ENCODE data around the gene ZNF488. TPM values are rescaled to one million over a fixed set of nuclear protein-coding genes. Genes with fewer than 3 reads are reported as not detected.

The ZNF488 gene
- total RNA-seq, 1 experiment from 2014 or later, result 2.2 TPM

DNA sequence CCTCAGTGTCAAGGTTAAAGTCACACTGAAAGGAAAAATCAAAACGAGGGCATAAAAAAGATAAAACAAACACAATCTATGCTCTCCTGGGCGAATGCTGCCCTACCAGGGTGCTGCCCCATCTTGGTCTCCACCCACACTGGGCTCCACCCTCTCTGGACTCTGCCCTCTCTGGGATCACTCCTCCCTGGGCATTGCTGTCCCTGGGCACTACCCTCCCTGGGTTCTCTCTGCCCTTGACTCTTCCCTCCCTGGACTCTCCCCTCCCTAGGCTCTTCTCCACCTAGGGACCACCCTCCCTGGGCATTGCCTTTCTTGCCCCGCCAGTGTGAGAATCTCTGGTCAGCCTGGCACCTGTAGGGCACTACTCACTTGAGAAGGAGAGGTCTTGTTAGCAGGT, 53.3 kb downstream of the ZNF488 start:
- Mint-ChIP-seq H3K9me3 (ENCODE audit: low read depth, unreplicated experiment) (no peaks in the 10 kb centered on the region), H3K36me3 (ENCODE audit: insufficient read depth, unreplicated experiment) (no peaks in the 10 kb centered on the region), H3K4me3 (ENCODE audit: low read depth, unreplicated experiment) (no peak overlapping the region), H3K27me3 (ENCODE audit: unreplicated experiment) (peaks cover 31% of the 10 kb centered on the region), H3K27ac (ENCODE audit: unreplicated experiment) (no peak overlapping the region), H3K4me1 (ENCODE audit: low read depth, unreplicated experiment) (no peaks in the 10 kb centered on the region)
- TF ChIP-seq, protein P1, sequence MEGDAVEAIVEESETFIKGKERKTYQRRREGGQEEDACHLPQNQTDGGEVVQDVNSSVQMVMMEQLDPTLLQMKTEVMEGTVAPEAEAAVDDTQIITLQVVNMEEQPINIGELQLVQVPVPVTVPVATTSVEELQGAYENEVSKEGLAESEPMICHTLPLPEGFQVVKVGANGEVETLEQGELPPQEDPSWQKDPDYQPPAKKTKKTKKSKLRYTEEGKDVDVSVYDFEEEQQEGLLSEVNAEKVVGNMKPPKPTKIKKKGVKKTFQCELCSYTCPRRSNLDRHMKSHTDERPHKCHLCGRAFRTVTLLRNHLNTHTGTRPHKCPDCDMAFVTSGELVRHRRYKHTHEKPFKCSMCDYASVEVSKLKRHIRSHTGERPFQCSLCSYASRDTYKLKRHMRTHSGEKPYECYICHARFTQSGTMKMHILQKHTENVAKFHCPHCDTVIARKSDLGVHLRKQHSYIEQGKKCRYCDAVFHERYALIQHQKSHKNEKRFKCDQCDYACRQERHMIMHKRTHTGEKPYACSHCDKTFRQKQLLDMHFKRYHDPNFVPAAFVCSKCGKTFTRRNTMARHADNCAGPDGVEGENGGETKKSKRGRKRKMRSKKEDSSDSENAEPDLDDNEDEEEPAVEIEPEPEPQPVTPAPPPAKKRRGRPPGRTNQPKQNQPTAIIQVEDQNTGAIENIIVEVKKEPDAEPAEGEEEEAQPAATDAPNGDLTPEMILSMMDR (IDR thresholded peaks at IDR 0.05; ENCODE audit: unreplicated experiment), result no peak
- DNase-seq, result peak; percentile 38
- BruUV-seq (replicated peaks), result no TSS peak
- intact Hi-C loops (cut with micrococcal nuclease; ENCODE audit: unreplicated experiment), result no loop called here
- CTCF ChIA-PET, result no interaction called here

DNA sequence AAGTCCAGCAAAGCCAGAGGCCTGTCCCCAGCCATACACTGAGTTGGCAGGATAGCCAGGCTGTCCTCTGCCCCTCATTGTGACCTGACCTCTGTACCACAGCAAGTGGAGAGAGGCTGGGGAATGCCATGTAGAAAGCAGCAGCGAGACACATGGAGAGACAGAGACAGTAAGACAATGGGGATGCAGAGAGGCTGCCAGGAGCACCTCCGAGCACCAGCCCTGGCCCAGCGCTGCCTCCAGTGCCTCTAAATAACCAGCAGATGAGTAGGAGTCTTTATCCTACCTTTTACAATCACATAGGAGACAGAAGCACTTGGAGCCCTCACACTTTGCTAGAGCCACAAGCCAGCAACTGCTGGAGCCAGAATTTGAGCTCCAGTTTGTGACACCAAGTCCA, 53.7 kb downstream of the ZNF488 start:
- BruUV-seq (replicated peaks), result no TSS peak
- Mint-ChIP-seq H3K4me3 (ENCODE audit: low read depth, unreplicated experiment) (no peak overlapping the region), H3K36me3 (ENCODE audit: insufficient read depth, unreplicated experiment) (no peaks in the 10 kb centered on the region), H3K4me1 (ENCODE audit: low read depth, unreplicated experiment) (no peaks in the 10 kb centered on the region), H3K27ac (ENCODE audit: unreplicated experiment) (no peak overlapping the region), H3K27me3 (ENCODE audit: unreplicated experiment) (peaks cover 27% of the 10 kb centered on the region), H3K9me3 (ENCODE audit: low read depth, unreplicated experiment) (no peaks in the 10 kb centered on the region)
- TF ChIP-seq, protein P1 (IDR thresholded peaks at IDR 0.05; ENCODE audit: unreplicated experiment), result no peak
- intact Hi-C loops (cut with micrococcal nuclease; ENCODE audit: unreplicated experiment), result no loop called here
- CTCF ChIA-PET, result no interaction called here
- DNase-seq, result no peak

DNA sequence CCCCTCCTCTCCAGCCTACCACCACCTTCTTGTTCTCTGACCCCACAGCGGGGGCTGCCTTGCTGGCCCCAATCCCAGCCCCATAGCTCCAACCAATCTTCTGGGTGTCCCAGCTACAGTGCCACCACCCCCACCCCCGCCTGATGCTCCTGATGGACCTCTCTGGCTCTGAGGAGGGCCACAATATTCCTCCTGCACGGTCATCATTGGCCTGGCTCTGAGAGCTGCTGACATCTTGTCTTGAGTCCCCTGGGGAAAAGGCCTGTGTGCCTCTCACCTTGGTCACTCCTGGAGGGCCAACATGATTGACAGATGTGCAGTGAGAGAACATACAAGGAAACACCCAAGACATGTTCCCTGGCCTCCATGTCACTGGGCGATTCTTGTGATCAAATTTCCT, 54.2 kb downstream of the ZNF488 start:
- Mint-ChIP-seq H3K4me1 (ENCODE audit: low read depth, unreplicated experiment) (no peaks in the 10 kb centered on the region), H3K9me3 (ENCODE audit: low read depth, unreplicated experiment) (no peaks in the 10 kb centered on the region), H3K27me3 (ENCODE audit: unreplicated experiment) (peaks cover 22% of the 10 kb centered on the region), H3K4me3 (ENCODE audit: low read depth, unreplicated experiment) (no peak overlapping the region), H3K36me3 (ENCODE audit: insufficient read depth, unreplicated experiment) (no peaks in the 10 kb centered on the region), H3K27ac (ENCODE audit: unreplicated experiment) (no peak overlapping the region)
- intact Hi-C loops (cut with micrococcal nuclease; ENCODE audit: unreplicated experiment), result no loop called here
- TF ChIP-seq, protein P1 (IDR thresholded peaks at IDR 0.05; ENCODE audit: unreplicated experiment), result no peak
- no peak for DNase-seq
- CTCF ChIA-PET, result no interaction called here
- no TSS peak for BruUV-seq (replicated peaks)

DNA sequence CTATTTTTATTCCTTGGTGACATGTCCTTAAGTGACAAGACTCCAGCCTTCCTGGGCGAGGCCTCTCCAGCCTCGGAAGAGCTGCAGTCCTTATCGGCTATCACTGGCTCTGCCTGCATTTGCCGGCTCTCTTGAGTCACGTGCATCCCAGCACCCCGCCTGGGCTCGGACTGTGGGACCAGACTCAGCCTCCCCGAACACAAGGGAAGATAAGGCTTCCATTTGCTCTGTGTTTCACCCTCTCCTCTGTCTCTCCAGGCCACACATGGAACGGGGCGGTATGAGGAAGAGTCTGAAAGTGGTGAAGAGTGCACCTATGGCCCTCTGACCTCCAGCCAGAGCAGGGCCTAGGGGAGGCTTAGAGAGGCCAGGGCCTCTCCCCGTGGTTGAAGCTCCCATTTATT, 57.2 kb downstream of the ZNF488 start:
- no peak for DNase-seq
- TF ChIP-seq, protein P1 (IDR thresholded peaks at IDR 0.05; ENCODE audit: unreplicated experiment), result no peak
- Mint-ChIP-seq H3K36me3 (ENCODE audit: insufficient read depth, unreplicated experiment) (no peaks in the 10 kb centered on the region), H3K4me3 (ENCODE audit: low read depth, unreplicated experiment) (no peak overlapping the region), H3K4me1 (ENCODE audit: low read depth, unreplicated experiment) (no peaks in the 10 kb centered on the region), H3K9me3 (ENCODE audit: low read depth, unreplicated experiment) (no peaks in the 10 kb centered on the region), H3K27ac (ENCODE audit: unreplicated experiment) (no peak overlapping the region), H3K27me3 (ENCODE audit: unreplicated experiment) (peaks cover 20% of the 10 kb centered on the region)
- intact Hi-C loops (cut with micrococcal nuclease; ENCODE audit: unreplicated experiment), result no loop called here
- CTCF ChIA-PET, result no interaction called here
- no TSS peak for BruUV-seq (replicated peaks)
